GM18498 (cell line): ENCODE results near the gene JAG1.
"Not testable (repeated sequence)": the region's sequence is repeated elsewhere in the genome, so short reads cannot be mapped to it uniquely, and the experiment has no call there.

Experiments used
- ATAC-seq: cut with Tn5 transposase; IDR thresholded peaks from one replicate; pipeline ENCODE4 v1.9.1; 2021; ENCODE audit warnings: mild to moderate bottlenecking, moderate library complexity; ENCODE audit not compliant: unreplicated experiment

JAG1 gene

GRCh38 chr20:10617549-10618133, 56.2 kb downstream of the JAG1 start:
- not testable (repeated sequence) for ATAC-seq

- no peak for ATAC-seq
Measured at GRCh38 chr20:10616212-10616611, 57.6 kb downstream of the JAG1 start.

GRCh38 chr20:10613911-10614310, 59.9 kb downstream of the JAG1 start:
- no peak for ATAC-seq

- not testable (repeated sequence) for ATAC-seq
Measured at GRCh38 chr20:10613426-10613825, 60.4 kb downstream of the JAG1 start.

GRCh38 chr20:10611357-10611756, 62.4 kb downstream of the JAG1 start:
- ATAC-seq, result peak; percentile 94

DNA sequence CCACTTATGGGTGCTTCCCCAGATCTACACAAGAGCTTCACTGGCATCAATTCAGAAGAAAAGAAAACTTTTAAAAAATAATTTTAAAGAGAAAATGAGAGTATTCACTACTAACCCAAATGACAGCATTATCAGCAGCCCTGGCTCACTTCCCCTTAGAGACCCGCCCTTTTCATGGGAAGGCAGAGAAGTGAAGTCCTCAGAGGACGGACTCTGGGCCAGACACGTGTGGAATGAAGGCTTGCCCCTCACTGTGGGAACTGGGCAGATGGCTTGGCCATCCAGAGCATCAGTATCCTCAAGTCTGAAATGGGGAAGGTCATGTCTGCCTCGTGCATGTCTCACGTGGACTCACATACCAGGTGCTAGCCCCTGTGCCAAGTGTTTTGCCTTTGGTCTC, 63.5 kb downstream of the JAG1 start:
- no peak for ATAC-seq

DNA sequence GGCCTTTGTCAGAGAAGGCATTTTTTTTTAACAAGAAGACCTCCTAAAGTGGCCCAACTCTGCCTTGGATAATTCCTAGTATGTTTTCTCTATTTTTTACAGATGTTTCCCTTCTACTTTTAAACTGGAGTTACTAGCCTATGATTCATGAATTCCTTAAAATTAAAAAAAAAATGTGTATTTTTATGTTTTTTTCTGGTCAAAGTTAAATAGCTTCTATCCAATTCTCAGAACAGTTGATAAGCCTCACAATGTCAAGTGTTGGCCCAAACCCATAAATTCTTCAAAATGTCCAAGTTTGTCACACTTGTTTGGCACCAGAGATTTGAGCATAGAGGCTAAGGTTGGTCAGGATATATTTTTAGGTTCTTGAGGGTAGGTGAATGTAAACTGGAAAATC, 64.0 kb downstream of the JAG1 start:
- no peak for ATAC-seq

DNA sequence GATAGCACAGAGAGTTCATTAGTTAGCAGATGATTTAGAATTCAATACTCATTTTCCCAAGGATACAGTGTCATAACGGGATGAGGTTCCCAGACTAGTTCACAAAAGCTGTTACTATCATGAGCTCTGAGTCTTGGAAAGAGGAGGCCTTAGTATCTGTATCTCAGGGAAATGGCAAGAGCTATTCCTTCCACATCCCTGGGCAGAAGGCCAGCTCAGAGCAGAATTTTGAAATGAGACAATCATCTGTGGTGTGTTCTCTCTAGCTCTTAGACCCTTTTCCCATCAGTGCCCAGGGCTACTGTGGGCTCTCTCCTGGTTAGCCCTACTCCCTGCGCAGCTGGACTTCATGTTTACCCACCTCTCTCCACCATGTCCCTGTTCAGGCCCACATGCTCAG, 64.5 kb downstream of the JAG1 start:
- no peak for ATAC-seq

- no peak for ATAC-seq
Measured at GRCh38 chr20:10605547-10606195, 68.1 kb downstream of the JAG1 start.

DNA sequence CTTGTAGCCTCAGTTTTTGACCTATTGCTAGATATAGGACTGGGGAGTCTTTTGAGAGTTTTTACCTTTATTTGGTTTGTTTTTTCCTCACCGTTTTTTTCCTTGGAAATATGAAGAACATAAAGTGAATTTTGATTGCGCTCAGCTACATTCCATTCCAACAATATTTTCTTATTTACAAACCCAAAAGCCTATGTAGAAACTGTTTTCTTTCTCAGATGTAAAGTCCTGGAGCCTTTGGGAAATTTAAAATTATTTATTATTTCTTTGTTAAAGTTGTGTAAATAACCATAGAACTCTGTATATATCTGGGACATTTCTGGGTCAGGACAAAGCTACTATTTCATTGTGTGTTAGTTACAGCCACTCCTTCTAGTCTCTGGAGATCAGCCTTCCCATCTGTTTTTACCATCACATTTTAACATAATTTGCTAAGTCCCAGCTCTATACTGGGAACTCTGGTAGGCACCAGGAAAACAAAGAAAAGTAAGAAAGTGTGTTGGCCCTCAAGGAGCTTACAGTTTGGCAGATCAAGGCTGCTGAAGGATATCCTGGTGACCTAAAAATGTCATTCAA, 68.8 kb downstream of the JAG1 start:
- no peak for ATAC-seq

DNA sequence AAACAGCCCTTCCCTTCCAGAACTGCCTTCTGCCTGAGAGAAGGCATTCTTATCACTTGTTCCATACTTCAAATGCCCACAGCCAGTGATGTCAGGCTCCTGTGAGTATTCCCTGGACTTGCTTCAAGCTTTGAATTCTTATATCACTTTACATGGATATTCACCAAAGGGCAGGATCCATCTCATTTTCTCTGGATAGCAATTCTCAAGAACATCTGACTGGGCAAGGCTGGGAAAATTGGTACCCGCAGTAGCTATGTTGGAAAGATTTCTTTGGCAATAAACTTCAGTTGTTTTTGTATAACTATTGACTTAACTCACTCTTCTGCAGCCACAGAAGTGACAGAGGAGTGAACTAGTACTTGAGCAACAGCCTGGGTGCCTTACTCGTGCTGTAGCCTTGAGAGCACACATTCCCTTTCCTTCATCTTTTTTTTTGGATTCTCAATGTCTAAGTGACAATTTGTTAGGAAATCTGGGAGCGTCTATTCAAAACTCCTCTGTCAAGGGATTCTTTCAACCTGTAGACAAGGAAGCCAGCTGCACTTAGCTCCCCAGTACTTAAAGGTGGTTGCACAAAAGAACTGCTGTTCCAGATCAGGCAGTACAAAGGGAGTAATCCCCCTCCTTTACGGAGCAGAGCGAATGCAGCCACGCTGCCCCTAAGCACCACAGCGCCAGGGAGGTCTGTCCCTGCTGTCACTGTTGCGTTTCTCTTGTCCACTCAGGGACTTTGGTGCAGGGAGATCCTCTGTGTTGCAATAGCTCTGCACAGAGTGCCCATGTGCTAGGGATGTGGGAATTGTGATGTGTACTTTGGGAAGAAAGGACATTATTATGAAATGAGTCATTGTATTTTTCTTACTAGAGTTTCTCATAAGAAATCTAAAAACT, 69.6 kb downstream of the JAG1 start:
- ATAC-seq, result no peak

GRCh38 chr20:10603378-10603777, 70.4 kb downstream of the JAG1 start:
- no peak for ATAC-seq

DNA sequence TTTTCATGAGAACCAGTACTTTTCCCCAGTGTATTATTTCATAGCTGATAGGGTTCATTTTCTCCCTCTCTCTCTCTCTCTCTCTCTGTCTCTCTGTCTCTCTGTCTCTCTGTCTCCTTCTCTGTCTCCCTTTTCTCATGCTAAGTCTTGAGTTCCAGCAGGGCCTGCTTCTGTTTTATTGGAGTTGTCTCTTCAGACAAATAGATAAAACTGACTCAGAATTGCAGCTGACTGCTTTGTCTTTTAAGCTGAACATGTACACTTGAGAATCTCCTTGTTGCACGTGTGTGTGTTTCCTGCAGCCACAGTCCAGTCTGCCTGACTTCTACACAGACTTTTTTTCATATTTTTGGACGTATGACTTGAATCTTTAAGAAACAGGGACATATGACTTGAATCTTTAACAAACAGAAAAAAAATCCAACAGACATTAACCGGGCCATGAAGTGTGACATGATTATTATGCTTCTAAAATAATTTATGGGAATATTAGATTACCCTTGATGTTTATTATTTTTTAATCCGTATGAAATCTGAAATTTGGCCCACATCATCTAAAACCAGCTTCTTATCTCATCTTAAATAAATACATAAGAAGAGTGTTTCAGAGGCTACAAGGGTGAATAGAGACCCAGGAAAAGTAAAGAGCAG, 71.5 kb downstream of the JAG1 start:
- no peak for ATAC-seq

GRCh38 chr20:10597637-10598036, 76.2 kb downstream of the JAG1 start:
- ATAC-seq, result no peak

DNA sequence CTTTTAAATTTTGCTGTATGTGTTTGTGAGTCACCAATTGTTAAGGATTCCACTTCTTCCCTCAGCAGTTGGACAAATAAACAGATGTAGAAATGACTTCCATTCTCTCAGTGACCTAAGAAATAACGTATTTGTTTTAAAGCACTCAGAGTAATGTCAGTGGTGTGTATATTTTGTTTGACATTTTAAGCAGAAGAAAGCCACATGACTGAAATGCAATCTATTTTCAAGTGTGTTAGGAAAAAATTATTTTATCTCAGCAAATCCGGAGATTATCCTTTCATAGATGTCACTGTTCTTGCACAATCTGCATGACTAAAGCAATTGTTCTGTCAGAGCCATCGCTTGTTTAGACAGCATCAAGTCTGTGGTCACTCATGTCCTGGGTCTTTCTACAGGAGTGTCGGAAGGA, 77.1 kb downstream of the JAG1 start:
- no peak for ATAC-seq

- ATAC-seq, result no peak
Measured at GRCh38 chr20:10595985-10596384, 77.8 kb downstream of the JAG1 start.

GRCh38 chr20:10595266-10595665, 78.5 kb downstream of the JAG1 start:
- ATAC-seq, result no peak

DNA sequence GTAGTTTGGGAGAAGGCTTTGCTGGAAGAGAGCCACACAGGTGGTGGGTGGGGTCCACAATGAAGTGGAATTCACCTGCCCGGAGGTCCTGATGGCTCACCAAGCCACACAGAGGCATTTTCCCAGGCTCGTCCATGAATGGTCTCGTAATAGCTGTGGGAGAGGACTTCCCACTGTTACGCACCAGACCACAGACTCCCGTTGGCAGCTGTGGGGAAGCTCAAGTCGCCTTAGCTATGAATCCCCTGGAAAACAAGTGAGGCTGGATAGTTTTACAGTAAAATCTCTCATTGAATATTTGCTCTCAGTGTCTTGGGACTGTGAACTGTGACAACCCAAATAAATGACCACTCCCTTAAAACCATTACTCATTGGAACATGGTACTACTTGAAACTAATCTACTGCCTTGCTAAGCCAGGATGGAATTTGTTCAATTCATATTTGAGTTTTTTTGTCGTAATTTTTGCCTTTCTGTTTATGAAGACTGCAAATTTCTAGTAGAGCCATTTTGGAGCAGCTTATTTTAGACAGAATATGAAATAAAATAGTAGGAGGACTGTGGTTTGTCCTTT, 79.4 kb downstream of the JAG1 start:
- no peak for ATAC-seq

GRCh38 chr20:10591946-10592521, 81.8 kb downstream of the JAG1 start:
- no peak for ATAC-seq

GRCh38 chr20:10590950-10591671, 82.7 kb downstream of the JAG1 start:
- no peak for ATAC-seq
